Activated T-cell treated with anti-CD3 and anti-CD28 coated beads for 48 hours (primary cell): ENCODE data around the gene ANKS1B.

Experiments
- DNase-seq: peaks from one replicate; pipeline ENCODE4 v3.0.0-alpha.2; 2020; ENCODE audit warnings: low read depth

Gene ANKS1B

GRCh38 chr12:99453836-99454538, 530.7 kb downstream of the ANKS1B start:
- no peak for DNase-seq

- DNase-seq, result no peak
Measured at GRCh38 chr12:99450036-99450630, 534.6 kb downstream of the ANKS1B start.

GRCh38 chr12:99444859-99445316, 539.8 kb downstream of the ANKS1B start:
- no peak for DNase-seq

GRCh38 chr12:99442758-99443157, 542.0 kb downstream of the ANKS1B start:
- no peak for DNase-seq

- DNase-seq, result no peak
Measured at GRCh38 chr12:99439399-99439798, 545.3 kb downstream of the ANKS1B start.

GRCh38 chr12:99436584-99436983, 548.2 kb downstream of the ANKS1B start:
- no peak for DNase-seq

GRCh38 chr12:99435095-99435791, 549.5 kb downstream of the ANKS1B start:
- DNase-seq, result no peak

- DNase-seq, result no peak
Measured at GRCh38 chr12:99433155-99433554, 551.6 kb downstream of the ANKS1B start.

GRCh38 chr12:99431203-99431602, 553.5 kb downstream of the ANKS1B start:
- no peak for DNase-seq

GRCh38 chr12:99427104-99427503, 557.6 kb downstream of the ANKS1B start:
- no peak for DNase-seq

- no peak for DNase-seq
Measured at GRCh38 chr12:99418379-99418778, 566.4 kb downstream of the ANKS1B start.

GRCh38 chr12:99413751-99414150, 571.0 kb downstream of the ANKS1B start:
- DNase-seq, result no peak

GRCh38 chr12:99393763-99394162, 591.0 kb downstream of the ANKS1B start:
- no peak for DNase-seq

GRCh38 chr12:99392091-99392850, 592.5 kb downstream of the ANKS1B start:
- no peak for DNase-seq

GRCh38 chr12:99390707-99391106, 594.0 kb downstream of the ANKS1B start:
- DNase-seq, result no peak

- no peak for DNase-seq
Measured at GRCh38 chr12:99389751-99390150, 595.0 kb downstream of the ANKS1B start.

- DNase-seq, result no peak
Measured at GRCh38 chr12:99388671-99389195, 596.0 kb downstream of the ANKS1B start.

GRCh38 chr12:99387661-99388060, 597.1 kb downstream of the ANKS1B start:
- DNase-seq, result no peak

- DNase-seq, result no peak
Measured at GRCh38 chr12:99386907-99387306, 597.8 kb downstream of the ANKS1B start.

- no peak for DNase-seq
Measured at GRCh38 chr12:99383258-99383657, 601.5 kb downstream of the ANKS1B start.

- no peak for DNase-seq
Measured at GRCh38 chr12:99381992-99382391, 602.7 kb downstream of the ANKS1B start.

GRCh38 chr12:99380701-99381100, 604.0 kb downstream of the ANKS1B start:
- no peak for DNase-seq
